C4-2B (cell line): ENCODE data around the gene CMC2.

Source experiments
- H3K27ac ChIP-seq: fragments of 450-650 bp; 2 replicates; pipeline ENCODE4 v1.5.1; 2017
- ZFX ChIP-seq: fragments of 450-650 bp; IDR thresholded peaks from 2 replicates; pipeline ENCODE4 v1.6.1; 2017
- TF ChIP-seq, protein P1 (sequence below): fragments of 450-650 bp; conservative IDR thresholded peaks from 2 replicates; pipeline ENCODE4 v1.5.1; 2017; ENCODE audit warnings: mild to moderate bottlenecking

The CMC2 gene

GRCh38 chr16:81006211-81006812, 373 bp downstream of the CMC2 start:
- H3K27ac ChIP-seq: peak overlapping the region; percentile 99
- peak; percentile 48 for TF ChIP-seq ZFX
- TF ChIP-seq, protein P1, sequence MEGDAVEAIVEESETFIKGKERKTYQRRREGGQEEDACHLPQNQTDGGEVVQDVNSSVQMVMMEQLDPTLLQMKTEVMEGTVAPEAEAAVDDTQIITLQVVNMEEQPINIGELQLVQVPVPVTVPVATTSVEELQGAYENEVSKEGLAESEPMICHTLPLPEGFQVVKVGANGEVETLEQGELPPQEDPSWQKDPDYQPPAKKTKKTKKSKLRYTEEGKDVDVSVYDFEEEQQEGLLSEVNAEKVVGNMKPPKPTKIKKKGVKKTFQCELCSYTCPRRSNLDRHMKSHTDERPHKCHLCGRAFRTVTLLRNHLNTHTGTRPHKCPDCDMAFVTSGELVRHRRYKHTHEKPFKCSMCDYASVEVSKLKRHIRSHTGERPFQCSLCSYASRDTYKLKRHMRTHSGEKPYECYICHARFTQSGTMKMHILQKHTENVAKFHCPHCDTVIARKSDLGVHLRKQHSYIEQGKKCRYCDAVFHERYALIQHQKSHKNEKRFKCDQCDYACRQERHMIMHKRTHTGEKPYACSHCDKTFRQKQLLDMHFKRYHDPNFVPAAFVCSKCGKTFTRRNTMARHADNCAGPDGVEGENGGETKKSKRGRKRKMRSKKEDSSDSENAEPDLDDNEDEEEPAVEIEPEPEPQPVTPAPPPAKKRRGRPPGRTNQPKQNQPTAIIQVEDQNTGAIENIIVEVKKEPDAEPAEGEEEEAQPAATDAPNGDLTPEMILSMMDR: no peak

DNA sequence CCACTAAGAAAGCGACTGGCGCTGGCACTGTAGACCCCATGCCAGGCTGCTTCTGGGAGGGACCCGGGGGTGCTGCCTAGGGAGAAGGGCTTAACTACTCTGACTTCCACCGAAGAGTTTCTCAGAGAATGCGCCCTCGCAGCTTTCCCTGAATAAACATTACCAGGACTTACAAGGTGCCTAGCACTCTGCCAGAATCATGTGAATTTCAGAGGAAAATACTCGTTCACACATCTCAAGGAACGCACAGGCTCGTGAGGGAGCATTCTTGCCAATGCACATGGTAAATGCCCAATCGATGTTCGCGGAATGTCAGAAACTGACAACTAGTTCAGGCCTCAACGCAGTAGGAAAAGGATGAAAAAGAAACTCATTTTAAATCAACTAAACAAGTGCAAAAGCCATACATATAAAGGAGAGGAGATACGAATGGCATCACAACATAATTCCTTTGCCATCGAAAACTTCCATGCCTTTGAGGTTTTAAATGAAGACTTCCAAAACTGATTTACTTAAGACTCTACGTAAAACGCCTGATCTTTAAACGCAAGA, 999 bp downstream of the CMC2 start:
- TF ChIP-seq, protein P1: no peak
- no peak for TF ChIP-seq ZFX
- H3K27ac ChIP-seq: peak overlapping the region; percentile 99

- peak overlapping the region; percentile 99 for H3K27ac ChIP-seq
- TF ChIP-seq, protein P1: peak; percentile 81
- no peak for TF ChIP-seq ZFX
These were observed 1.9 kb downstream of the CMC2 start for GRCh38 chr16:81004646-81005353.

DNA sequence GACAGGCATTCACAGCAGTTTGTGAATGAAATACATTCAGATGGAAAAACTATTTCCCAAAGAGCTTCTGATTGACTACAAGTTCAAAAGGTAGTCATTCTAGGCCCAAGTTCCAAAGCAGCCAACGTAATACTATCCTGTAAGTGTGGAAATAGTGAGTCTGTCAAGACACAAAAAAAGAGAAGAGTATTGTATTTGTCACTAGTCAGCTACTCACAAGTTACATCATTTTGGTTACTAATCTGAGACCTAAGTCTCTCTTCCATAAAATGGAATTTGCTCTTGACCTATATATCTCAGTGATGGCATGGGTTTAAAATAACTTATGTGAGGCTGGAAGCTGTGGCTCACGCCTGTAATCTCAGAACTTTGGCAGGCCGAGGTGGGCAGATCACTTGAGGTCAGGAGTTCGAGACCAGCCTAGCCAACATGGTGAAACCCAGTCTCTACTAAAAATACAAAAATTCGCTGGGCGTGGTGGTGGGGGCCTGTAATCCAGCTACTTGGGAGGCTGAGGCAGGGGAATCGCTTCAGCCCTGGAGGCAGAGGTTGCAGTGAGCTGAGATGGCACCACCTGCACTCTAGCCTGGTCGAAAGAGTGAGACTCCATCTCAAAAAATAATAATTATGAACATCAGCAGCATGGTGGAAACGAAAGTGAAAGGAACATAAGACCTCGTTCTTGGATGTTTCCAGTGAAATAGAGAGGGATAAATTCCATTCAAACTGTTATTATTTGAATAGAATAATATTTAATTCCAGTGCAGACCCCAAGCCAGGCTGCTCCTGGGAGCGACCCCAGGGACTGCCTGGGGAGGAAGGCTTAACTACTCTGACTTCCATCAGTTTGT, 2.9 kb downstream of the CMC2 start:
- H3K27ac ChIP-seq: peak overlapping the region; percentile 57
- TF ChIP-seq, protein P1: no peak
- no peak for TF ChIP-seq ZFX

DNA sequence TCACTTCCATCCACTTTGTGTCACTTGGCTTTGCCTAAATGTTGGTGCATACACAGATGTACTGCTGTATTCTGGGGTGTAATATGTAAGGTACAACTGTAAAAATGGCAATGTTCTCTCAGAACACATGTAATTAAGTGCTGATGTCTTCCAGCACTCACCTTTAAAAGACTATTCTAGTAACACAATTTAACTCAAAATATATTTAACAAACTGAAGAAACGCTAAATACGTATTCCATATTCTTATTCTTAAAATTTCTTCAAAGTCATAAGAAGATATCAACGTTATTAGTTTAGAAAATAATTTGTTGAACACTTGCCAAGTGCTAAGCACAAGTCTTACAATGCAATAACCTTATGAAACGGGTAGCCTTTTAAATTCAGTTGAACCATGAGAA, 3.6 kb downstream of the CMC2 start:
- TF ChIP-seq, protein P1: no peak
- TF ChIP-seq ZFX: no peak
- H3K27ac ChIP-seq: no peak overlapping the region

DNA sequence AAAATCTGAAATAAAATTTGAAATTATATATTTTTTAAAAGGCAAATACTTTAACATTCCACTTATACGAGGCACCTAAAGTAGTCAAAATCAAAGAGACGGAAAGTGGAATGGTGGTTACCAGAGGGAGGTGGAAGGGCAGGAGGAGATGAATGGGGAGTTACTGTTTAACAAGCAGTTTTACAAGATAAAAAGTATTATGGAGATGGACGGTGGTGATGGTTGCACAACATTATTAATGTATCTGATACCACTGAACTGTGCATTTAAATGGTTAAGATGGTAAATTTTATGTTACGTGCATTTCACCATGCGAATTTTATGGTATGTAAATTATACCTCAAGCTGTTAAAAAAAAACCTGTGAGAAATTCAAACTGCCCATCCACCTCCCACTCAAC, 5.4 kb downstream of the CMC2 start:
- TF ChIP-seq, protein P1: no peak
- TF ChIP-seq ZFX: no peak
- no peak overlapping the region for H3K27ac ChIP-seq

- no peak for TF ChIP-seq ZFX
- TF ChIP-seq, protein P1: no peak
- H3K27ac ChIP-seq: no peak overlapping the region
These were observed 5.8 kb downstream of the CMC2 start for GRCh38 chr16:81000873-81001272.
